ENCODE measurements around the gene CHRM4. TPM values are rescaled to one million over a fixed set of nuclear protein-coding genes. Genes with fewer than 3 reads are reported as not detected.

Gene CHRM4
- total and polyA plus RNA-seq, 2 of the 13 experiments (the other 11 are each of a cell fraction or from before 2014, with no cell fraction given), result 0.13 to 0.21 TPM

- TF ChIP-seq, protein P1, sequence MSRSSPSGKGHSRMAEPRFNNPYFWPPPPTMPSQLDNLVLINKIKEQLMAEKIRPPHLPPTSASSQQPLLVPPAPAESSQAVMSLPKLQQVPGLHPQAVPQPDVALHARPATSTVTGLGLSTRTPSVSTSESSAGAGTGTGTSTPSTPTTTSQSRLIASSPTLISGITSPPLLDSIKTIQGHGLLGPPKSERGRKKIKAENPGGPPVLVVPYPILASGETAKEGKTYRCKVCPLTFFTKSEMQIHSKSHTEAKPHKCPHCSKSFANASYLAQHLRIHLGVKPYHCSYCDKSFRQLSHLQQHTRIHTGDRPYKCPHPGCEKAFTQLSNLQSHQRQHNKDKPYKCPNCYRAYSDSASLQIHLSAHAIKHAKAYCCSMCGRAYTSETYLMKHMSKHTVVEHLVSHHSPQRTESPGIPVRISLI (CRISPR knock-in tag; IDR thresholded peaks at IDR 0.05; ENCODE audit: borderline replicate concordance), result no peak
- TF ChIP-seq, protein P2, sequence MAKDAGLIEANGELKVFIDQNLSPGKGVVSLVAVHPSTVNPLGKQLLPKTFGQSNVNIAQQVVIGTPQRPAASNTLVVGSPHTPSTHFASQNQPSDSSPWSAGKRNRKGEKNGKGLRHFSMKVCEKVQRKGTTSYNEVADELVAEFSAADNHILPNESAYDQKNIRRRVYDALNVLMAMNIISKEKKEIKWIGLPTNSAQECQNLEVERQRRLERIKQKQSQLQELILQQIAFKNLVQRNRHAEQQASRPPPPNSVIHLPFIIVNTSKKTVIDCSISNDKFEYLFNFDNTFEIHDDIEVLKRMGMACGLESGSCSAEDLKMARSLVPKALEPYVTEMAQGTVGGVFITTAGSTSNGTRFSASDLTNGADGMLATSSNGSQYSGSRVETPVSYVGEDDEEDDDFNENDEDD (CRISPR knock-in tag; IDR thresholded peaks at IDR 0.05; ENCODE audit: borderline replicate concordance), result no peak
- TF ChIP-seq, protein P3, sequence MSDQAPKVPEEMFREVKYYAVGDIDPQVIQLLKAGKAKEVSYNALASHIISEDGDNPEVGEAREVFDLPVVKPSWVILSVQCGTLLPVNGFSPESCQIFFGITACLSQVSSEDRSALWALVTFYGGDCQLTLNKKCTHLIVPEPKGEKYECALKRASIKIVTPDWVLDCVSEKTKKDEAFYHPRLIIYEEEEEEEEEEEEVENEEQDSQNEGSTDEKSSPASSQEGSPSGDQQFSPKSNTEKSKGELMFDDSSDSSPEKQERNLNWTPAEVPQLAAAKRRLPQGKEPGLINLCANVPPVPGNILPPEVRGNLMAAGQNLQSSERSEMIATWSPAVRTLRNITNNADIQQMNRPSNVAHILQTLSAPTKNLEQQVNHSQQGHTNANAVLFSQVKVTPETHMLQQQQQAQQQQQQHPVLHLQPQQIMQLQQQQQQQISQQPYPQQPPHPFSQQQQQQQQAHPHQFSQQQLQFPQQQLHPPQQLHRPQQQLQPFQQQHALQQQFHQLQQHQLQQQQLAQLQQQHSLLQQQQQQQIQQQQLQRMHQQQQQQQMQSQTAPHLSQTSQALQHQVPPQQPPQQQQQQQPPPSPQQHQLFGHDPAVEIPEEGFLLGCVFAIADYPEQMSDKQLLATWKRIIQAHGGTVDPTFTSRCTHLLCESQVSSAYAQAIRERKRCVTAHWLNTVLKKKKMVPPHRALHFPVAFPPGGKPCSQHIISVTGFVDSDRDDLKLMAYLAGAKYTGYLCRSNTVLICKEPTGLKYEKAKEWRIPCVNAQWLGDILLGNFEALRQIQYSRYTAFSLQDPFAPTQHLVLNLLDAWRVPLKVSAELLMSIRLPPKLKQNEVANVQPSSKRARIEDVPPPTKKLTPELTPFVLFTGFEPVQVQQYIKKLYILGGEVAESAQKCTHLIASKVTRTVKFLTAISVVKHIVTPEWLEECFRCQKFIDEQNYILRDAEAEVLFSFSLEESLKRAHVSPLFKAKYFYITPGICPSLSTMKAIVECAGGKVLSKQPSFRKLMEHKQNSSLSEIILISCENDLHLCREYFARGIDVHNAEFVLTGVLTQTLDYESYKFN (CRISPR knock-in tag; conservative IDR thresholded peaks at IDR 0.05), result peak; percentile 17; the same call in 1 of the 2 replicates
- TF ChIP-seq PRPF4 (IDR thresholded peaks at IDR 0.05; ENCODE audit: low read depth, low read length, poor library complexity, severe bottlenecking) (no peak), ZNF776 (CRISPR knock-in tag; IDR thresholded peaks at IDR 0.05) (no peak), ZNF552 (CRISPR knock-in tag; IDR thresholded peaks at IDR 0.05; ENCODE audit: borderline replicate concordance) (no peak), ZNF576 (CRISPR knock-in tag; IDR thresholded peaks at IDR 0.05) (no peak), IKZF4 (CRISPR knock-in tag; IDR thresholded peaks at IDR 0.05; ENCODE audit: borderline replicate concordance, low read depth, not compliant biosample characterization) (no peak), IKZF1 (IDR thresholded peaks at IDR 0.05) (no peak), ZIK1 (CRISPR knock-in tag; IDR thresholded peaks at IDR 0.05; ENCODE audit: borderline replicate concordance, low read depth) (0 out of 2 replicates have a peak, but pooled peaks have one; percentile 22), NCOR1 (IDR thresholded peaks at IDR 0.05; ENCODE audit: borderline replicate concordance, low read length) (no peak), ARNT (IDR thresholded peaks at IDR 0.05) (no peak), AGO2 (optimal IDR thresholded peaks at IDR 0.05; ENCODE audit: low read depth, low read length) (peak; percentile 76), ZNF816 (CRISPR knock-in tag; IDR thresholded peaks at IDR 0.05; ENCODE audit: borderline replicate concordance) (no peak), GFI1 (CRISPR knock-in tag; IDR thresholded peaks at IDR 0.05; ENCODE audit: borderline replicate concordance) (no peak), FOXM1 (CRISPR knock-in tag; IDR thresholded peaks at IDR 0.05) (no peak), ZNF34 (CRISPR knock-in tag; IDR thresholded peaks at IDR 0.05; ENCODE audit: borderline replicate concordance) (no peak), ZNF432 (CRISPR knock-in tag; IDR thresholded peaks at IDR 0.05; ENCODE audit: borderline replicate concordance) (no peak), ZFYVE20 (CRISPR knock-in tag; IDR thresholded peaks at IDR 0.05; ENCODE audit: borderline replicate concordance, low read depth) (no peak), ZNF335 (CRISPR knock-in tag; IDR thresholded peaks at IDR 0.05) (no peak), RFXAP (CRISPR knock-in tag; IDR thresholded peaks at IDR 0.05; ENCODE audit: borderline replicate concordance) (0 out of 2 replicates have a peak, but pooled peaks have one; percentile 51)
These were observed 9.5 kb downstream of the CHRM4 start (continued) for GRCh38 chr11:46381819-46382645.
